A673 (cell line): ENCODE measurements around the gene DDX55. TPM values are rescaled to one million over a fixed set of nuclear protein-coding genes. Genes with fewer than 3 reads are reported as not detected.

Experiments used
- BruUV-seq: library from RNA; stranded (reverse); fragments of 400-500 nt; replicated peaks from 2 replicates; lab custom pipeline; 2021; lab: Mats Ljungman, UMichigan
- CTCF ChIA-PET: fragments of 300-600 bp; sonication (Branson Sonifier 250); formaldehyde crosslinking; loops from one replicate; lab custom pipeline; 2022; ENCODE audit warnings: antibody characterized with exemption; lab: Charles Lee
- POLR2A ChIA-PET: fragments of 300-600 bp; sonication (Branson Sonifier 250); formaldehyde crosslinking; loops from one replicate; lab custom pipeline; 2022; ENCODE audit warnings: antibody characterized with exemption; ENCODE audit not compliant: low non-redundant PET; lab: Charles Lee
- DNase-seq: peaks from one replicate; pipeline ENCODE4 v3.0.0-alpha.2; 2015; ENCODE audit warnings: low spot score
- H3K27ac ChIP-seq: fragments of 200-600 bp; sonication (generic); 2 replicates; pipeline ENCODE4 v1.5.1; 2016; ENCODE audit warnings: mixed run types, low read depth, mild to moderate bottlenecking, mixed read lengths, antibody characterized with exemption, low read length; ENCODE audit not compliant: poor library complexity, severe bottlenecking
- H3K27me3 ChIP-seq: fragments of 200-600 bp; sonication (generic); replicated peaks from 2 replicates; pipeline ENCODE4 v1.6.1; 2017; ENCODE audit warnings: mixed run types, low read depth, mild to moderate bottlenecking, mixed read lengths, antibody characterized with exemption, low read length; ENCODE audit not compliant: insufficient read depth, poor library complexity
- H3K36me3 ChIP-seq: fragments of 200-600 bp; sonication (generic); 2 replicates; pipeline ENCODE4 v1.6.1; 2016; ENCODE audit warnings: mixed run types, mild to moderate bottlenecking, mixed read lengths, antibody characterized with exemption, low read length; ENCODE audit not compliant: insufficient read depth, poor library complexity, severe bottlenecking
- H3K4me1 ChIP-seq: fragments of 200-600 bp; sonication (generic); 2 replicates; pipeline ENCODE4 v1.6.1; 2017; ENCODE audit warnings: mixed run types, mild to moderate bottlenecking, mixed read lengths, antibody characterized with exemption, low read length; ENCODE audit not compliant: insufficient read depth, poor library complexity, severe bottlenecking
- H3K4me3 ChIP-seq: fragments of 200-600 bp; sonication (generic); 2 replicates; pipeline ENCODE4 v1.5.1; 2016; ENCODE audit warnings: low read depth, mixed run types, mild to moderate bottlenecking, mixed read lengths, low read length; ENCODE audit not compliant: poor library complexity, severe bottlenecking
- H3K9me3 ChIP-seq: fragments of 200-600 bp; sonication (generic); 2 replicates; pipeline ENCODE4 v1.6.1; 2016; ENCODE audit warnings: mixed run types, low read depth, mild to moderate bottlenecking, mixed read lengths, antibody characterized with exemption, low read length; ENCODE audit not compliant: poor library complexity, severe bottlenecking
- CTCF ChIP-seq: fragments of 300-800, 200-600 bp; sonication (generic); conservative IDR thresholded peaks from 2 replicates; pipeline ENCODE4 v1.5.1; 2017; ENCODE audit warnings: low read depth, mild to moderate bottlenecking, antibody characterized with exemption, low read length, moderate library complexity, mixed read lengths
- EZH2 ChIP-seq: fragments of 200-600 bp; sonication (generic); IDR thresholded peaks from 2 replicates; pipeline ENCODE4 v1.6.1; 2017; ENCODE audit warnings: borderline replicate concordance, low read depth, mild to moderate bottlenecking, mixed read lengths, antibody characterized with exemption, low read length; ENCODE audit not compliant: poor library complexity, severe bottlenecking
- intact Hi-C: fragments of 100-400 bp; cut with micrococcal nuclease; formaldehyde crosslinking; loops from one replicate; pipeline ENCODE4 v1.10.0; 2022; ENCODE audit not compliant: unreplicated experiment
- total RNA-seq: library from RNA; stranded (reverse); gene quantifications from 2 replicates; pipeline ENCODE4 v1.2.3, GENCODE V29; 2021

The DDX55 gene
- total RNA-seq, 1 experiment from 2014 or later, result 53.4 TPM

- intact Hi-C loops, result no loop called here
- POLR2A ChIA-PET, result interaction anchor here (0.6 kb wide), 1 partner anchor 778 kb away, joined by 10 read pairs; no protein-coding TSS in a partner anchor
These were observed 54.5 kb downstream of the DDX55 start for GRCh38 chr12:123656392-123656791.

GRCh38 chr12:123657211-123657610 is 55.3 kb downstream of the DDX55 start:
- H3K9me3 ChIP-seq, result no peaks in the 10 kb centered on the region
- H3K27me3 ChIP-seq, result no peaks in the 10 kb centered on the region
- DNase-seq, result no peak
- H3K36me3 ChIP-seq, result peaks cover 23% of the 10 kb centered on the region
- intact Hi-C loops, result no loop called here
- CTCF ChIA-PET, result no interaction called here
- POLR2A ChIA-PET, result interaction anchor here (0.5 kb wide), 1 partner anchor 197 kb away, joined by 5 read pairs; no protein-coding TSS in a partner anchor
- no peak overlapping the region for H3K4me3 ChIP-seq
- no peaks in the 10 kb centered on the region for H3K4me1 ChIP-seq
- TF ChIP-seq EZH2 (no peak), CTCF (no peak)
- BruUV-seq, result no TSS peak
- H3K27ac ChIP-seq, result no peak overlapping the region

More at GRCh38 chr12:123656392-123656791, 54.5 kb downstream of the DDX55 start:
- no peak for TF ChIP-seq EZH2
- no peak for TF ChIP-seq CTCF
- peaks cover 29% of the 10 kb centered on the region for H3K36me3 ChIP-seq
- no peaks in the 10 kb centered on the region for H3K27me3 ChIP-seq
- CTCF ChIA-PET, result no interaction called here
- no peak overlapping the region for H3K27ac ChIP-seq
- no TSS peak for BruUV-seq
- no peak overlapping the region for H3K4me3 ChIP-seq
- no peaks in the 10 kb centered on the region for H3K4me1 ChIP-seq
- no peaks in the 10 kb centered on the region for H3K9me3 ChIP-seq
- no peak for DNase-seq

- H3K27ac ChIP-seq, result no peak overlapping the region
- intact Hi-C loops, result no loop called here
- BruUV-seq, result no TSS peak
- no peak for TF ChIP-seq CTCF
- H3K4me1 ChIP-seq, result no peaks in the 10 kb centered on the region
- H3K4me3 ChIP-seq, result no peak overlapping the region
- no peaks in the 10 kb centered on the region for H3K27me3 ChIP-seq
- no peaks in the 10 kb centered on the region for H3K9me3 ChIP-seq
- ChIA-PET CTCF (no interaction called here), POLR2A (no interaction called here)
- peaks cover 20% of the 10 kb centered on the region for H3K36me3 ChIP-seq
- DNase-seq, result peak; percentile 27
These were observed 58.3 kb downstream of the DDX55 start for GRCh38 chr12:123659996-123660727.
